Epithelial cell of prostate (primary cell): ENCODE measurements around the gene SLC5A1.
"Not testable (repeated sequence)": the region's sequence is repeated elsewhere in the genome, so short reads cannot be mapped to it uniquely, and the experiment has no call there.

ENCODE experiments used
- DNase-seq: peaks from one replicate; pipeline ENCODE4 v3.0.0-alpha.2; 2011; ENCODE audit warnings: low read depth, low spot score
- H3K27ac ChIP-seq: fragments of 450-650 bp; 2 replicates; pipeline ENCODE4 v1.5.1; 2017; ENCODE audit warnings: mild to moderate bottlenecking

The SLC5A1 gene

DNA sequence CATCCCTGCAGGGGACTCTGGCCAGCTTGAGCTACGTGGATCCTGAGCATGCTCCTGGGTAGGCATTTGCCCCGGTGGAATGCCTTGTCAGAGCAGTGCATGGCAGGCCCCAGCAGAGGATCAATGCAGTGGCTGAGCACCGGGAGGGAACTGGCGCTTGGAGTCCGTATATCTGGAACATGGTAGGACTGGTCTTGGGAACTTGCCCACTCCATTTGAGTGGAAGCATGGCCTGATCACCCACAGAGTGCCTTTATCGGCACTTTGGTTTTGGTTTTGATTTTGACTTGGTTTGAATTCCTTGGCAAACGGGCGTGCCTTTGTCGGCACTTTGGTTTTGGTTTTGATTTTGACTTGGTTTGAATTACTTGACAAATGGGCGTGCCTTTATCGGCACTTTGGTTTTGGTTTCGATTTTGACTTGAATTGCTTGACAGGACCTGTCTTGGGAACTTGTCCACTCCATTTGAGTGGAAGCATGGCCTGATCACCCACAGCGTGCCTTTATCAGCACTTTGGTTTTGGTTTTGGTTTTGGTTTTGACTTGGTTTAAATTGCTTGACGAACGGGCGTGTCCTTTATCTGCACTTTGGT, 94.8 kb downstream of the SLC5A1 start:
- DNase-seq, H3K27ac ChIP-seq: not testable (repeated sequence)

GRCh38 chr22:32138576-32138975, 95.5 kb downstream of the SLC5A1 start:
- not testable (repeated sequence) for DNase-seq

DNA sequence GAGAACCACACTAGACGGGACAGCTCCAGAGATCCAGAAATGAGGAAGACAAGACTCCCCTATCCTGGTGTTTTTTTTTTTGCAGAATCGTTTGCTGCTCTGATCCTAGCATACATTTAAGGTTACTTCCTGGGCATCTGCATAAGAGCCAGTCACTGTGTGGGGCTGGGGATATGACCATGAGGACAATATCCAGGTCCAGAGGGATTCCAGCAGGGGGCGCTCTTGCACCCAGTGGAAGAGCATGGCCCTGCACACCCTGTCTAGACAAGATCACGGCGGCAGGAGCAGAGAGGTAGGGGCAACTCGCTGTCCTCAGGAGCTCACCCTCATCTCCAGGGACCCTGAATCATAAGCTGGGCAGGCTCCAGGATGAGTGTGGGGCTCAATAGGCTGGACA, 97.6 kb downstream of the SLC5A1 start:
- not testable (repeated sequence) for H3K27ac ChIP-seq, DNase-seq

More at GRCh38 chr22:32138576-32138975, 95.5 kb downstream of the SLC5A1 start:
- H3K27ac ChIP-seq = not testable (repeated sequence)

GRCh38 chr22:32142600-32142999, 99.5 kb downstream of the SLC5A1 start:
- no peak overlapping the region for H3K27ac ChIP-seq
- DNase-seq = no peak

GRCh38 chr22:32144496-32145274, 101.6 kb downstream of the SLC5A1 start:
- DNase-seq = no peak
- no peak overlapping the region for H3K27ac ChIP-seq

DNA sequence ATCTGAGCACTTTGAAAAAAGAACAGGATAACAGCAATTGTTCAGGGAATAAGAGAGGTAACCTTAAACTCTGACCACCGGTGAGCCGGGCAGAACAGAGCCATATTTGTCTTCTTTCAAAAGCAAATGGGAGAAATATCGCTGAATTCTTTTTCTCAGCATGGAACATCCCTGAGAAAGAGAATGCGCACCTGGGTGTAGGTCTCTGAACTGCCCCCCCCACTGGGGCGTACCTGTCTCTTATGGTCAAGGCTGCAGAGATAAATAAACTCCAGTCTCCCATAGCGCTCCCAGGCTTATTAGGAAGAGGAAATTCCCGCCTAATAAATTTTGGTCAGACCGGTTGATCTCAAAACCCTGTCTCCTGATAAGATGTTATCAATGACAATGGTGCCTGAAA, 104.1 kb downstream of the SLC5A1 start:
- not testable (repeated sequence) for DNase-seq, H3K27ac ChIP-seq

GRCh38 chr22:32148372-32148771, 105.3 kb downstream of the SLC5A1 start:
- H3K27ac ChIP-seq, DNase-seq: not testable (repeated sequence)

DNA sequence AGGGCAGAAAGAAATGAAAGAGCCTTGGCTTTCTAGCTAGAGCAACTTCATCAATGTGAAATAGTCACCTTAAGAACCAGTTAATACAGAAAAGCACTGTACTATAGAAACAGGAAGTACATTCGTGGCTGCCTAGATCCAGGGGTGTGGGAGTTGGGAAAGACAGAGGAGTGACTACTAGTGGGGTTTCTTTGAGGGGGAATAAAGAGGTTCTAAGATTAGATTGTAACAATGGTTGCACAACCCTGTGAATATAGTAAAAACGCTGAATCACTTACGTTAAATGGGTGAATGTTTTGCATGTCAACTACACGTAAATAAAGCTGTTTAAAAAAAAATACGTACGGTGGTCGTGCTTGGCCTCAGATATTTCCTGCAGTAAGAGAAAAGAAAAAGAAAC, 107.6 kb downstream of the SLC5A1 start:
- not testable (repeated sequence) for DNase-seq, H3K27ac ChIP-seq

DNA sequence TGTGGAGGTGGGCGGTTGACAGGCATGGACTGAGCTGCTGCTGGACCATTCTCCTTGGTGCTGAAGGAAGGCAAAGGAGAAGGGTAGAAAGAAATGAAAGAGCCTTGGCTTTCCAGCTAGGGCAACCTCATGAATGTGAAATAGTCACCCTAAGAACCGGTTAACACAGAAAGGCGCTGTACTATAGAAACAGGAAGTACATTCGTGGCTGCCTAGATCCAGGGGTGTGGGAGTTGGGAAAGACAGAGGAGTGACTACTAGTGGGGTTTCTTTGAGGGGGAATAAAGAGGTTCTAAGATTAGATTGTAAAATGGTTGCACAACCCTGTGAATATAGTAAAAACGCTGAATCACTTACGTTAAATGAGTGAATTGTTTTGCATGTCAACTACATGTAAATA, 108.6 kb downstream of the SLC5A1 start:
- not testable (repeated sequence) for H3K27ac ChIP-seq, DNase-seq

- not testable (repeated sequence) for H3K27ac ChIP-seq, DNase-seq
Observed at GRCh38 chr22:32154727-32155126, 111.7 kb downstream of the SLC5A1 start.

GRCh38 chr22:32157632-32158031, 114.6 kb downstream of the SLC5A1 start:
- DNase-seq, H3K27ac ChIP-seq: not testable (repeated sequence)

GRCh38 chr22:32158712-32159533, 115.9 kb downstream of the SLC5A1 start, which contains the start of gene C22orf42:
Gene C22orf42 (minus strand): TSS chr22:32159303. CDS start chr22:32159215, 88 bp downstream.
- H3K27ac ChIP-seq = no peak within 1 kb of the TSS
- DNase-seq = no peak

DNA sequence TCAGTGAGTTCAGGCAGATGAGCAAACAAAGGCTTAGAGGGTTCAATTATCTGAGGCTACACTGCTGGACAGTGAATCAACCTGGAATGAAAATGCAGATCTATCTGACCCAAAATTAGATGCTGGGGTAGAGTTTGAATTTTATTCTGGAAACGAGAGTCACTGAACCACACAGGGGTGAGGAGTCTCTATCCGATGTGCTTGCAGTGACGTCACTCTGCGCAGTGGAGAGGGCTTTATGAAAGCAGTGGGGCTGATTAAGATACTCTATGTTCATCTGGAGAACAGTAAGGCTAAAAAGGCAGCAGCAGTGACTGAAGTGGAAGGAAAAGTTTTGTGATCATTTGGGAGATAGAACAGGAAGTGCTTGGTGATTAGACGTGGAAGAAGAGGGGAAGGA, 117.3 kb downstream of the SLC5A1 start:
- DNase-seq, H3K27ac ChIP-seq: not testable (repeated sequence)
